ENCODE data around the gene DCUN1D1. TPM values are rescaled to one million over a fixed set of nuclear protein-coding genes. Genes with fewer than 3 reads are reported as not detected.

The DCUN1D1 gene
- total and polyA plus RNA-seq, 8 donors: 7.0 to 56.4 (median 14.5) TPM

DNA sequence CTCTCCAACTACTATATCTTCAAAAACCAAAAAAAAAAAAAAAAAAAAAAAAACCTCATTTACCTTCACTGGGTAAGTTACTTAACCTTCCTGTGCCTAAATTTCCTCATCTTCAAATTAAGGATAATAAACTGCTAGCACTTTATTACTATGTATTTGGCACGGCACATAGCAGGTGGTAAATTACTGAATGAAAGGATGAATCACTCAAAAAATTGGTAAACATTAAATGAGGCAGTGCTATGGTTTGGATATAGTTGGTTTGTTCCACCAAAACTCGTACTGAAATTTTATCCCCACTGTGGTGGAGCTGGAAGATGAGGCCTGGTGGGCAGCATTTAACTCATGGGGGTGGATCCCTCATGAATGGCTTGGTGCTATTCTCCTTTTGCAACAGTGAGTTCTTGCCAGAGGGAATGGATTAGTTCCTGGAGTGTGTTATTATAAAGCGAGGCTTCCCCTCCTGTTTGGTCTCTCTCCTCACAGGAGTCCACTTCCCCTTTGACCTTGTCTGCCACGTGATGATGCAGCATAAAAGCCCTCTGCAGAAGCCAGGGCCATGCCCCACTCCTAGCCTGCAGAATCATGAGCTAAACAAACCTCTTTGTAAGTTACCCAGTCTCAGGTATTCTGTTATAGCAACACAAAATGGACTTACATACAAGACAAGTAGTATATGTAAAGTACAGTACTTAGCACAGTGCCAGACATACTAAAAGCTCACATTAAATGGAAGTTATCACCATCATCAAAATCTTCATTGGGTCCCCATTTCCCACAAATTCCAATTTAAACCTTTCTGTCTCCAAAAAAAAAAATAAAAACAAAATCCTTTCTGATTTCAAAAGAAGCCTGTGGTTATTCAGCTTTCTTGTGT lies 20.6 kb downstream of the DCUN1D1 start:
- 53 to 74% (median 60%) methylated on average over 4 of the region's 4 CpGs for WGBS, 5 donors
- Histone ChIP-seq H3K9me3 (no peaks in the 10 kb centered on the region), H3K27ac (no peak overlapping the region), H3K4me1 (peaks cover 0 to 36% (median 21%) of the 10 kb centered on the region in 4 donors), H3K36me3 (peaks cover 0 to 47% (median 33%) of the 10 kb centered on the region in 4 donors), H3K27me3 (no peaks in the 10 kb centered on the region), H3K4me3 (no peak overlapping the region)
- intact Hi-C loops (cut with DNase I; ENCODE audit: low total_unique reads): no loop called here
- no peak for TF ChIP-seq POLR2A (IDR thresholded peaks at IDR 0.05)
- TF ChIP-seq POLR2AphosphoS5 (IDR thresholded peaks at IDR 0.05): no peak
- no peak for TF ChIP-seq CTCF (IDR thresholded peaks at IDR 0.05)
- TF ChIP-seq EP300 (IDR thresholded peaks at IDR 0.05): no peak
- DNase-seq: no peak

- Histone ChIP-seq H3K9me3 (no peaks in the 10 kb centered on the region), H3K27ac (no peak overlapping the region), H3K36me3 (peaks cover 0 to 49% (median 32%) of the 10 kb centered on the region in 4 donors), H3K27me3 (no peaks in the 10 kb centered on the region), H3K4me1 (peaks cover 0 to 27% (median 18%) of the 10 kb centered on the region in 4 donors), H3K4me3 (no peak overlapping the region)
- 93 to 98% (median 95%) methylated on average over 4 of the region's 4 CpGs for WGBS, 5 donors
- DNase-seq: no peak
- no peak for TF ChIP-seq CTCF (IDR thresholded peaks at IDR 0.05)
- TF ChIP-seq POLR2AphosphoS5 (IDR thresholded peaks at IDR 0.05): no peak
- TF ChIP-seq EP300 (IDR thresholded peaks at IDR 0.05): no peak
- no peak for TF ChIP-seq POLR2A (IDR thresholded peaks at IDR 0.05)
- intact Hi-C loops (cut with DNase I; ENCODE audit: low total_unique reads): no loop called here
These were observed 22.6 kb downstream of the DCUN1D1 start for GRCh38 chr3:182957676-182958266.

- no peak overlapping the region for H3K27ac ChIP-seq
- peaks cover 0 to 21% (median 13%) of the 10 kb centered on the region in 4 donors for H3K4me1 ChIP-seq
- no peaks in the 10 kb centered on the region for H3K27me3 ChIP-seq
- intact Hi-C loops (cut with DNase I; ENCODE audit: low total_unique reads): no loop called here
- WGBS, 5 donors: 77 to 96% (median 87%) methylated on average over 5 of the region's 5 CpGs
- no peak for DNase-seq
- H3K4me3 ChIP-seq: no peak overlapping the region
- TF ChIP-seq POLR2A (IDR thresholded peaks at IDR 0.05): no peak
- no peak for TF ChIP-seq POLR2AphosphoS5 (IDR thresholded peaks at IDR 0.05)
- no peak for TF ChIP-seq EP300 (IDR thresholded peaks at IDR 0.05)
- no peak for TF ChIP-seq CTCF (IDR thresholded peaks at IDR 0.05)
- H3K9me3 ChIP-seq: no peaks in the 10 kb centered on the region
- H3K36me3 ChIP-seq: peaks cover 0 to 51% (median 34%) of the 10 kb centered on the region in 4 donors
These were observed 23.1 kb downstream of the DCUN1D1 start for GRCh38 chr3:182957226-182957625.

DNA sequence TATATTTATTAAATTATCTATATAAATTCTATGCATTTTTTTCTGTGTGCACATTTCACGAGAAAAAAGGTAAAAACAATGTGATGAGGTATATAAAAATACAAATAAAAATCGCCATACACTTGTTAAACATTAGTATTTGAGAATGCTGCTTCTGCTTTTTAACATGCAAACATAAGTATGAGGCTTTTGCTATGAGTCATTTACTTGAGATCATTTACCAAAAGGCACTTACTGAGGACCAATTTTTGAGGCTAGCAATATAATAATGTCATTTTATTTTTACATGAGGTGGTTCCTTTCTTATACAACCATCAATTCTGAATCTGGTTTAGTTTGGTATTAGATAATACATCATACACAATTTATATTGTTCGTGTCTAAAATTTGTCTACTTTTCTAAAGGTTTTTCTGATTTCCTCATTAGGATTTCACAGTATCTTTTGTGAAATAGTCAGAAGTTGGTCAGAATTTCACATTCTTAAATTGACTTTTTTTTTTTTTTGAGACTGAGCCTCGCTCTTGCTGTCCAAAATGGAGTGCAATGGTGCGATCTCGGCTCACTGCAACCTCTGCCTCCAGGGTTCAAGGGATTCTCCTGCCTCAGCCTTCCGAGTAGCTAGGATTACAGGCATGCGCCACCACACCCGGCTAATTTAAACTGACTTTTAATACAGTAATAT lies 25.6 kb downstream of the DCUN1D1 start:
- TF ChIP-seq POLR2AphosphoS5 (IDR thresholded peaks at IDR 0.05) (no peak), EP300 (IDR thresholded peaks at IDR 0.05) (no peak), POLR2A (IDR thresholded peaks at IDR 0.05) (no peak)
- Histone ChIP-seq H3K36me3 (peaks cover 0 to 46% (median 36%) of the 10 kb centered on the region in 4 donors), H3K9me3 (no peaks in the 10 kb centered on the region), H3K27ac (no peak overlapping the region), H3K27me3 (no peaks in the 10 kb centered on the region), H3K4me1 (peaks cover 0 to 4% (median under 1%) of the 10 kb centered on the region in 4 donors), H3K4me3 (no peak overlapping the region)
- no peak for DNase-seq
- WGBS, 5 donors: 81 to 89% (median 86%) methylated on average over 9 of the region's 9 CpGs
- intact Hi-C loops (cut with DNase I; ENCODE audit: low total_unique reads): no loop called here
